GM18508 (cell line): ENCODE data around the gene SRSF4.
"Not testable (repeated sequence)": the region's sequence is repeated elsewhere in the genome, so short reads cannot be mapped to it uniquely, and the experiment has no call there.

ENCODE experiments used
- ATAC-seq: cut with Tn5 transposase; IDR thresholded peaks from one replicate; pipeline ENCODE4 v1.9.1; 2021; ENCODE audit warnings: moderate number of reproducible peaks; ENCODE audit not compliant: insufficient read depth, unreplicated experiment

Gene SRSF4

GRCh38 chr1:29181413-29182225 lies at the start of gene SRSF4:
SRSF4 (minus strand) TSS chr1:29181900; CDS start chr1:29181752, 148 bp downstream.
- peak; percentile 57 for ATAC-seq

GRCh38 chr1:29230553-29231378 lies 49.1 kb upstream of the SRSF4 start, which contains the start of gene MECR:
MECR (minus strand) TSS chr1:29230934; CDS start chr1:29230906, 28 bp downstream.
- peak; percentile 43 for ATAC-seq

- no peak for ATAC-seq
Measured at GRCh38 chr1:29230204-29230552, 48.5 kb upstream of the SRSF4 start.

GRCh38 chr1:29227511-29227910 lies 45.8 kb upstream of the SRSF4 start:
- no peak for ATAC-seq

- ATAC-seq, result no peak
Measured at GRCh38 chr1:29225361-29225760, 43.7 kb upstream of the SRSF4 start.

- ATAC-seq, result no peak
Measured at GRCh38 chr1:29224356-29224837, 42.7 kb upstream of the SRSF4 start.

GRCh38 chr1:29223521-29223920 lies 41.8 kb upstream of the SRSF4 start:
- ATAC-seq, result no peak

GRCh38 chr1:29222686-29223085 lies 41.0 kb upstream of the SRSF4 start:
- no peak for ATAC-seq

GRCh38 chr1:29222260-29222659 lies 40.6 kb upstream of the SRSF4 start:
- not testable (repeated sequence) for ATAC-seq

GRCh38 chr1:29221296-29221695 lies 39.6 kb upstream of the SRSF4 start:
- ATAC-seq, result no peak

- no peak for ATAC-seq
Measured at GRCh38 chr1:29218223-29218622, 36.5 kb upstream of the SRSF4 start.

GRCh38 chr1:29217633-29218032 lies 35.9 kb upstream of the SRSF4 start:
- ATAC-seq, result no peak

GRCh38 chr1:29213055-29213454 lies 31.4 kb upstream of the SRSF4 start:
- ATAC-seq, result no peak

GRCh38 chr1:29211086-29212030 lies 29.7 kb upstream of the SRSF4 start:
- no peak for ATAC-seq

GRCh38 chr1:29210278-29211085 lies 28.8 kb upstream of the SRSF4 start:
- ATAC-seq, result no peak

- no peak for ATAC-seq
Measured at GRCh38 chr1:29209173-29209572, 27.5 kb upstream of the SRSF4 start.

- ATAC-seq, result no peak
Measured at GRCh38 chr1:29208442-29208841, 26.7 kb upstream of the SRSF4 start.

GRCh38 chr1:29202584-29203340 lies 21.1 kb upstream of the SRSF4 start:
- ATAC-seq, result no peak

GRCh38 chr1:29202053-29202452 lies 20.4 kb upstream of the SRSF4 start:
- ATAC-seq, result no peak
